HG03064 (cell line): Measurements from ENCODE around the gene GHRL.

Experiments
- ATAC-seq: cut with Tn5 transposase; IDR thresholded peaks from one replicate; pipeline ENCODE4 v1.9.1; 2021; ENCODE audit warnings: low read depth; ENCODE audit not compliant: unreplicated experiment

GHRL gene

DNA sequence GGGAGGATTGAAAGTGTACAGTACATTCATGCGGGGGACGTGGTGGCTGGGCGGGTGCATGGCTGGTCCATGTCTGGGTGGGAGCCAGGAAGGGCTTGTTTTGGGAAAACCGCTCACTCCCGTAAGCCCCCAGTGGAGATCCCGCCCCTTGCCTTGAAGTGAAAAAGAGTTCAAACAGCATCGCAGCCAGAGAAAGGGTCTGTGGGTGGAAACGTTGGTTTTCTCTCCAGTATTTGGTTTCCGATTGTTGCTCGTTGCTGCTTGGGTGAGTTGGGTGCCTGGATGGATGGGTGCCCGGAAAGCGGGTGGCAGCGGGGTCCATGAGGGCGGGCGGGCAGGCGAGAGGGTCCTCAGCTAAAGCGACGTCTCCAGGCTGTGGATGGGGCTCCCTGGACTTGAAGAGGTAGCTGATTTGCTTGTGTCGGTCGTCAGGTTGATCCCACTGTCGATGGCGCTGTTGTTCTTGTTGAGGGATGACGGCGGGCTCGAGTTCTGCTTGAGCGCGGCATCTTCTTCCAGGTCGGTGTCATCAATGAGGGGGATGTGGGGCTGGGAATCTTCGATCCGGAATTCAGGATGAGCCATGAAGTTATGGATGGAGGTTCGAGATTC, 35.8 kb upstream of the GHRL start:
- no peak for ATAC-seq

DNA sequence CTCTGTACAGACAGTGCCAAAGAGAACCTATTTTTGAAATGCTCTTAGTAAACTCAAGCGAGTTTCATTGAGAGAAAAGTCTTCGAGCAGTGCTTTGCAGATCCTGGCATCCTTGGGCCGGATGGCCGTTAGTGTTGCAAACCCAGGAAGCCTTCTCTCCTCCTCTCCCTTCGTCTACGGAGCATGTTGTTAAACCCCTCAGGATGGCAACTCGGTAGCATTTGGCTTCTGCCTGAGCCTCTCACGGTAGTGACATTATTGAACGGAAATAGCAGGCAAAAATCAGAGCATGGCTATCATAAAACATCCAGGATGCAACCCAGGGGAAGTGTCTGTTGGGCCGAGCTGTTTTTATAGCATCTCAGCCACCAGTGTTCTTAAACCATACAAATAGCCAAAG, 34.8 kb upstream of the GHRL start:
- ATAC-seq, result no peak

DNA sequence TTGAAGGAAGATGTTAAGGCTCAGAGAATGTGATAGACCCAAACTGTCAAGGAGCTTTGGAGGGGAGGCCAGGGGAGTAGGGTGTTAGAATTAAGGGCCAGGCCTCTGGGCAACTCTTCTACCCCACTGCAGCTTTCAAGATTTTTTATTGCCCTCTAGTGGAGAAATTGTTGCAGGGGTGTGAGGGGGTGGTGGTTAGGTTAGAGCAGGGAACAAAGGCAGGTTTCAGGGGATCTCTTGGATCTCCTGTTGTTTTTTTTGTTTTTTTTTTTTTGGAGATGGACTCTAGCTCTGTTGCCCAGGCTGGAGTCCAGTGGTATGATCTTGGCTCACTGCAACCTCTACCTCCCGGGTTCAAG, 29.6 kb upstream of the GHRL start:
- no peak for ATAC-seq

DNA sequence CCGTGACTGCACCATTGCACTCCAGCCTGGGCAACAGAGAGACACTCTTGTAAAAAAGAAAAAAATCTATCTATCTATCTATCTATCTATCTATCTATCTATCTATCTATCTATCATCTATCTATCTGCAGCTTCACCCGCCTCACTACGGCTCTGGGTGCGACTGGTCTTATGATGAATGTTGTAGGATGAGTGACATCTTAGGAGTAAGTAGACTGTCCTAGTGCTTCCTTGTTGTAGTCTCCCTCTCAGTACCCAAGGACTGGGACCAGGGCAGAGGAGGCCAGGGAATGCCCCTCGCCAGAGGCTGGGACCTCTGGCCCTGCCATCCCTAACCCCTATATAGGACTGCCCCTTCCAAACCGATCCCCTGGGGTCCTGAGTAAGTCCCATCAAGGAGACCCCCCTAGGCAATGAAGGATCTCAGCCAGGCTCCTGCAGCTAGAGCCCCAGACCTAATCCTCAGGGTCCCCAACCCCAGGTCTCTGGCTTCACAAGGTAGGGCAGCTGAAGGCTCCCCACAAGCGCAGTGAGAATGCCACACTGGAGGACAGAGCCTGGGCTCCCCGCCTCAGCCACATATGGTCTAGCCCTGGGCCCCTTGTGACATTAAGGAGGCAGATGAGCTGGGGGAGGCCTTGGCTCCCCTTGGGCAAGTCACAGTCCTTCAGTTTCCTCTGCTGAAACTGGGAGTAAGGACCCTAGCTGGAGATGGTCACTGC, 29.0 kb upstream of the GHRL start:
- no peak for ATAC-seq

DNA sequence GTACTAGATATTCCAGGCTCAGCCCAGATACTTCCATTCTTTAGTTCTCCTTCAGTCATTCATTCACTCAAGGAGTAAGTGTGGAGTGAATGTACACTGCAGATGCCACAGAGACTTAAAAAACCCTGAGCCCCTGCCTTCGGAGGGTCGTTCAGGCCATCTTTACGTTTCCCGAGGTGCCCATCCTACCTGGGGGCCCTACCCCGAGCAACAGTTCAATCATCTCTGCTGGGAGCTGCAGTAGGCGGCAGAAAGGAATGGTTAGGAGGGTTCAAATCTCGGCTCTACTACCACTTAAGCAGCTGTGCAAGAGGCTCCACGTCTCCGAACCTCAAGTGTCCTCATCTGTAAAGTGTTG, 27.6 kb upstream of the GHRL start:
- ATAC-seq, result no peak

DNA sequence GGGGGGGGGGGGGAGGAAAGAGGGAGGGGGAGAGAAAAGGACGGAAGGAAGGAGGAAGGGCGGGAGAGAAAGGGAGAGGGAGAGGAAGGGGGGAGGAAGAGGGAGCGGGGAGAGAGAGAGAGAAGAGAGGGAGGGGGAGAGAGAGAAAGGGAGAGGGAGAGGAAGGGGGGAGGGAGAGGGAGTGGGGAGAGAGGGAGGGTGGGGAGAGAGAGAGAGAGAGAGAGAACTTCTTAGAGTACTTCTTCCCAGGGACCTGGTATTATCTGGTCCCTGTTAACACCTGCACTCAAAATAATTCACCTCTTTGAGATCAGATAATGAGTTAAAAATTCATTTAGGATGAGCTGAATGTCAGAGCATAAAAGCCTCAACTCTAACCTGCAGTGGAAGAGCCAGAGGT, 27.1 kb upstream of the GHRL start:
- no peak for ATAC-seq

DNA sequence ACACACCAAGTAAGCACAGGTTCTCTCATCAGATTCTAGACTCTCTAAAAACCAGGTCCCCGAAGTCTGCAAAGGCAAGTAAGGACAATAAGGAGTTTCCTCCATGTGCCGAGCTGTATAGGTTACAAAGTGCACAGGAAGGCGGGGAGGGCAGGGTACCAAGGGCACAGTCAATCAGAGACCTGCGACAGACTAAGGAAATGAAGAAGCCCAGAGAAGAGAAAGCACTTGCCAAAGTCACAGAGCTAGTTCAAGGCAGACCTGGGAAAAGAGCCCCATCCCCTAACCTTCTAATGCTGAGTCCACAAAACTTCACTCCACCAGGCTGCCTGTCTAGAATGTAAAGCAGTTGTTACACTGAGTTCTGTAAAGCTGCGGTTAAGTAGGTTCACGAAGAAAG, 26.5 kb upstream of the GHRL start:
- ATAC-seq, result no peak

DNA sequence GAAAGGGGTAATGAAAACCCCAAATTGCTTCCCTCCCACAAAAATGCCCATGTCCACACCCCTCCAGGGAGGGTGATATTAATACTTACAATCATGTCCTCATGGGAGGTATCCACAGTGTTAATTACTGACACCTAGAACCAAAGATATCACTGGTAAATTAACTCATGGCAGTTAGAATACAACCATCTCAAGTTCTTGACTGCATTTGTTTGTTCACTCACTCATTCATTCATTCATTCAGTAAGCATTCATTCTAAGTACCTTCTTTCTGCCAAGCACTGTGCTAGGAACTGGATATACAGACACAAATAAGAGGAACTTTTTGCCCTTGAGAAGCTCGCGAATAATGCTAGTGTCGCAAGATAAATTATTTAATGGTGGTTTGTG, 25.2 kb upstream of the GHRL start:
- no peak for ATAC-seq

DNA sequence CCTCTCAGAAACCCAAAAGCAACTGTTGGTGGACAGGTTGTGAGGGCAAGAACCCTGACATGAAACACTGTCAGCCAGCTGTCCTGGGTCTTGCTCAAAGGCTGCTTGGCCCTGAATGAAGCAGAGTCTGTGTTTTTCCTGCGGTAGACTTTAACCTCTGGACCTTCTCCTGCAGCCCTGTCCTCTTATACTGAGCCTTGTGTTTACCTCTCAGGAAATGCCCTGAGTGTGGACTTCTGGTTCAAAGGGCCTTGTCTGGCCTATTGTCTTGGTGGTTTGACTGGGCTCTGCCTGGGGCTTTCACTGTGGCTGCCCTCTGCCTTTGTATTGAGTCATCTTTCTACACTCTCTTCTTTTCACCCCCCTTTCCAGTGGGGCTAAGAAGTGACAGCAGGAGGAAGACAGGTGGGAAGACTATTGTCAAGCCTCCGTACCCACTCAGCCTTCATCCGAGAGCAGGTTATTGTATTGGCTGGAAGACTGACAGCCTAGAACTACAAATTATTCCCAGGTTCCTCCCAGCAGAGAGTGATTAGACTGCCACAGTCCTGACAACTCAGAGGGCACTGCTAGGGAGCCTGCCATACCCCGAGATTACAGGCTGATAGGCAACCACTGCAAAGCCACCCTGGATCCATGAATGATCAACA, 24.7 kb upstream of the GHRL start:
- no peak for ATAC-seq

DNA sequence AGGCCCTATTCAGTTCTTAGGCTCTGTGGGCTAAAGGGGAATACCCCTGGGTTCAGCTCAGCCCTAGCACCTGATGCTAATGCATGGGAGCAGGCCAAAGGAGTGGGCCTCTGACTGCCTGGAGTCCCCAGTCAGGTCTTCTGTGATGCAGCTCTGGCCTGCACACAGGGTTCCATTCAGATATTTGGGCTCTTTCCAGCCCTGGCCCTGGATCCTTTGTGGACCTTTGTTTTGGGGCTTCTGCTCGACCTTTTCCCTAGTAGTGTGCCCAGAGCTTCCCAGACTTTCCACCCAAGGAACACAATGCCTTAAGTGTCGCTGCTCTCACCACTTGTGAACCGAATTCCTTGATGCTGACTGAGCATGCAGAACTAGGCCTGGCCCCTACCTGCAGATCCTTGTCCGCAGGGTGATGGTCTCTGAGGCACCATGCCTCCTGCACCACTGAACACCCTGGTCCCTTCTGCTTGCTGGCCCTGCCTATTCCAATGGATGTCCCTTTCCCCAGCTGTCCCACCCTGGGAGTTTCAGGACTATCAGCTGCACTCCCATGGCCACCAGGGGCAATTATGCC, 23.1 kb upstream of the GHRL start:
- ATAC-seq, result no peak

DNA sequence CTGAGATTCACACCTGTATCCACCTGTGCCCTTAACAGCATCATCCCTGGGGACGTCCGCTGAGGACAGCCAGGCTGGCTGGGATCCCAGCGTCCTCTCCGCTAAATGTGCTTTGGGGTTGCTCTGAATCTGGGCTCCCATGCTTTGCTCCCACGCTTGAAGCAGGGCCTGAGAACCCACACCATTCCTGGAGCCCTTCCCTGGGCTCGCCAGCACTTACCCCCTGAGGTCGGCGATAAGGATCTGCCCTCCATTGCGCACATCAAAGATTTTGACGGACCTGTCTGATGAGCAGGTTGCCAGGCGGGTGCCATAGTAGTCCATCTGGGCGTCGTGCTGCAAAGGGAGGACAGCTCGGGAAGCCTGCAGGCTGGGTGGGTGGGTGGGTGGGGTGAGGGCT, 22.4 kb upstream of the GHRL start:
- ATAC-seq, result no peak

DNA sequence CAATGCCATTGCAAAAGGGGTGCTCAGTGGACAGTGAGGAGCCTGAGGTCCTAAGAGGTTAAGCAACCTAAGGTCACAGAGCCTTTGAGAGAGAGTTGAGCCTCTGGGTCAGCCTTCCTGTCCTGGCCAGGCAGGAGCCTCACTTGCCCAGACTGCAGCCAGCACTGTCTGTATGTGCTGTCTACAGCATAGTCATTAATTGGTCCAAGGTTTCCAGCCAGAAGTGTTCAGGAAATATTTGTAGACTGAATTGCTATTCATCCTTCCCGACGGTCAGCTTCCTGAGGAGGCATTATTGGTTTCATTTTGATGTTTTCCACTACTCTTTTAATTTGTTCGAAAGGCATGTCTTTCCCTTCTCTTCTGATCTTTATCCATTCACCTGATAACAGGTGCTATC, 20.1 kb upstream of the GHRL start:
- ATAC-seq, result no peak

DNA sequence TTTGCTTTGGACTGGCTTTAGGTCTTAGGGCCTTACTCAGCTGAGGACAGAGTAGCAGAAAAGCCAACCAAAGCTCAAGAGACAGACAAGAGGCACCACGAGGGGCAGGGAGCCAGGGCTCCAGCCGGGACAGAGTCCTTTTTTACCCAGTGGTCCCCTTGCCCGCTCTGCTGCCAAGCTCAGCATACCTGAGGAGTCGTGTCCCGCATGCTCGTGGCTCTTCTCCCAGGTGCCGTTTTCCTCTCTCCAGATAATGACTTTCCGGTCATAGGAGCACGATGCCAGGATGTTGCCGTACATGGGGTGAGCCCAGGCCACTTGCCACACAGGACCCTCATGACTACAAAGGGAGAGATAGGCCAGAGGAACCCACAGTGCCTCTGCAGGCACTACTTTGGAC, 19.6 kb upstream of the GHRL start:
- ATAC-seq, result no peak

DNA sequence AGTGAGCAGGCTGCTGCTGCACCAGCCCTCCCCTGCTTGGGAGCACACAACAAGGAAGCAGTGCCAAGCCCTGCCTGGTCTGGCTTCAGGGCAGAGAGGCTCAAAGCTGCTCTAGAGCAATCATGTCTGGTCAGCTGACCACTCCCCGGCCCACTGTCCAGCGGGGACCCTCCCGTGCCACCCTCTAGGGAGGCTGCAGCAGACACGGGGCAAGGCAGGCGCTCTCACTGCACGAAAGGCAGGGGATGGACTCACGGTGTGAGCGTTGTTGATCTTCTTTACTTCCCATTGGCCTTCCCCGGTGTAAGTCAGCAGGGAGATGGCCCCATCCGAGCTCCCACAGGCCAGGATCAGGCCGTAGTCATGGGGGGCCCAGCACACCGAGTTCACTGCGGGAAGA, 19.0 kb upstream of the GHRL start:
- ATAC-seq, result no peak

DNA sequence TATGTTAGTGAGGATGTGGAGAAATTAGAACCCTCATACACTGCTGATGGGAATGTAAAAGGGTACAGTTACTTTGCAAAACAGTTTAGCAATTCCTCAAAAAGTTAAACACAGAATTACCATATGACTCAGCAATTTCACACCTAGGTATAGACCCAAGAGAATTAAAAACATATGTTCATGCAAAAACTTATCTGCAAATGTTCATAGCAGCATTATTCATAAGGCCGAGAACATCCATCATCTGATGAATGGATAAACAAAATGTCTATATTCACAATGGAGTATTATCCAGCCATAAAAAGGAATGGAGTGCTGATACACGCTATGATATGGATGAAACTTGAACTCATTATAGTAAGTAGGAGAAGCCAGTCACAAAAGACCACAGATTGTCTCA, 17.8 kb upstream of the GHRL start:
- no peak for ATAC-seq

DNA sequence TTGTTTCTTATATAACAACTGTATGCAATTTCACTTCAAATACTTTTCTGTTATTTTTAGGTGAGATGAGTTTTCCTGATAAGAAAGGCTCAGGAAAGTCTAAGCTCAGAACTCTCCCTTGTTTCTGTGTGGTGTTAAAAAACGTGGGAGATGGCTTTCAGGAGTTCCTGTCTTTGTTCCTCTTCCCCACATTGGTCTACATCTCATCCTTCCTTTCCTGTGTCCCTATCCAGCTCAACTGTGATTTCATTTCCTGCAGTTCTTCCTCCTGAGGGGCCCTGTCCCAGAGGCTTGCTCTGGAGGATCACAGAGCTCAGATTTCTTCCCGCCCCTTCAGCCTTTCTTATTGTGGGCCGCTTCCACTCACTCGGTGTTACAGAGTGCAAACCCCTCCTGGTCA, 17.0 kb upstream of the GHRL start:
- no peak for ATAC-seq

DNA sequence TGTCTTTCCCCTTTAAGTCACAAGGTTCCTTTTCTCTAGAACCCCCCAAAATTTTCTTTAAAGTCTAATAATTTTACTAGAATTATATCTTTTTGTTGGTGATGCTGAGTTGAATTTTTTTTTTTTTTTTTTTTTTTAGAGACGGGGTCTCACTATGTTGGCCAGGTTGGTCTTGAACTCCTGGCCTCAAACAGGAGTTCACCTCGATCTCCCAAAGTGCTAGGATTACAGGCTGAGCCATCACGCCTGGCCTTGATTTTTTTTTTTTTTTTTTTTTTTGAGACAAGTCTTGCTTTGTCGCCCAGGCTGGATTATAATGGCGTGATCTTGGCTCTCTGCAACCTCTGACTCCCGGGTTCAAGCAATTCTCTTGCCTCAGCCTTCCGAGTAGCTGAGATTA, 15.9 kb upstream of the GHRL start:
- ATAC-seq, result no peak

DNA sequence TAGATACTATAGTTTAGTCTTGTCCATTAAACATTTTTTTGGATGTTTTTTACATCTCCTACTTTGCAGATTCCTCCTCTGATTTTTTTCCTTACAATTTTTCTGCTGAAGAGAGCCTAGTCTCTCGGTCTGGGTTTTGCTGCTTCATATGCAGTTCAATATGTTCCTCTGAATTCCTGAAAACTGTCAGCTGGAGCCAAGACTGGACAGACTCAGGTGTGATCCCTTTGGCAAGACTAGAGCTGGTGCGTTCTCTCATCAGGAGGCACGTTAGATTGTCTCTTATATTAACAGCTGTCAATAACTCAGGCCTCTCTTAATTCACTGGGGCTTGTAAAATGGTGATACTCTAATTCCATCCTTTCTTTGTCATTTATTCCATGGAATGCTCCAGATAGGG, 13.4 kb upstream of the GHRL start:
- no peak for ATAC-seq

DNA sequence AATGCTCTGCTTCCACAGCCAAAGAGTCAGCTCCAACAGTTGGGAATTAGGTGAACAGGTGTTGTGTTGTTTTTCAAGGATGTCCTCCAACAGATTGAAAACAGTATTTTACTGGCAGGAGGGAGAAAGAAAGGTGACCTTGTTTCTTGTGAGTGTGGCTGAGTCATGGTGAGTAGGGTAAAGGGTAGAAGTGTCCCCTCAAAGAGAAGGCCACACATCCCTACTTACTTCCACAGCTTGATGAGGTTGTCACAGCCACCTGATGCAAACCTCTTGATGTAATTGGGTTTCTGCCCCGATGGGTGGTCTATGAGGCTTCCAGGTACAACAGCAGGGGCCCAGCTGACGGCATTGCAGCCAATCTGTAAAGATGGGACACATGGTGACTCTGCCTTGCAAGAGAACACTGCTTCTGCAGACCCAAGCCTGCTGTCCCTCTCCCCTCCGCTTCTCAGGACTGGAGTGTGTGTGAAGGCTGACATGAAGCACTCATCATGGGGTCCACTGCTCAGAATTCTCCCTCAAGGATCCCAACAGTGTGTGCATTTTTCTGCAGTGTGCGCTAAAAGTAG, 12.7 kb upstream of the GHRL start:
- no peak for ATAC-seq

DNA sequence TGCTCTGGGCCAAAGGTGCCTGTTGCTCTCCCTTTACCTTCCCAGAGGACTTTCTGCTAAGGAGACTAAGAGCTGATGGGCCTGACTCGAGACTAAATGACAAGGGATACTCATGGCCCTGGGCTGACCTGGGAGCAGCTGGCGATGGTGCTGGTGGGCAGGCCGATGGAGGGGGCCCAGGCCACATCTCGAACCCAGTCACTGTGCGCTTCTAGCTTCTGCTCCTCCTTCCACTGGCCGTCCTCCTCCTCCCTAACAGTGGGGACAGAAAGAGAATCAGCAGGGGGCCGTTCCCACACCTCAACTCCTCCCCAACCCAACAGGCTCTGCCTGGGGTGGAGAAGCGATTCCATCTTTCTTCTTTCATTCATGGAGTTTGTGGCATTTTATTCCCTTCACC, 12.2 kb upstream of the GHRL start:
- ATAC-seq, result no peak

DNA sequence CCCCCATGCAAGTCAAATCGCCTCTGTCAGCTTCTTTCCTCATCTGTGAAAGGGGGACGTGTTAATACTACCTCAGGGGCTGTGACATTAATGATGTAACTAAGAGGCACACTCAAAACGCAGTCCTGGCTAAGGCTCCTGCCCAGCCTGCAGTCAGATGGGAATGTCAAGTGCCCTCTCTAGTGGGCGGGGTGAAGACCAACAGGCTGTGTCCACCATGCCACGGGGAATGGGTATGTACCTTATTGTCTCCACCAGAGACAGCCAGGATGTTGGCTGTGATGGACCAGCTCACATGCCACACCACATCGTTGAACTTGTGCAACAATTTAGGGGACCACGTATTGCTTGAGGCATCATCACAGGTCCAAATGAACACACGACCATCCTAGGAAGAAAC, 11.0 kb upstream of the GHRL start:
- no peak for ATAC-seq

DNA sequence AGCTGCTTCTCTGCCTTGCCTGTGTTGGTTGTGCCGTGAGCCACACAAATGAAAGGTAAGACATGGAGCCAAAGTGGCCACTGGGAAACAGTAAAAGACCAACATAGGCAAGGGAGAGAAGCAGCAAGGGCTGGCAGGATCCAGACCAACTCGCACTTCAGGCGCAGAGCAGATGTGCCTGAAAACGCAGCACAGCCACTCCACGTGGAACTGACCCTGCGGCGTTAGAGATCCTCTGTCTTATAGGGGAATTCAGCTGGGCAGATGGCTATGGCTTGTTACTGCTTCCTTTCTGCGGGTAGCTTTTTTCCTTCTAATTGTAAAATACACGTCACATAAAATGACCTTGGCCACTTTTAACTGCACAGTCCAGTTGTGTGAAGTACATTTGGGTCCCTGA, 10.4 kb upstream of the GHRL start:
- ATAC-seq, result no peak
